ENCODE measurements around the gene RANBP3. TPM values are rescaled to one million over a fixed set of nuclear protein-coding genes. Genes with fewer than 3 reads are reported as not detected.

RANBP3 gene
- total and polyA plus RNA-seq, 2 of the 8 experiments (the other 6 are each of a cell fraction or from before 2014, with no cell fraction given), result 95.4 to 122 TPM

DNA sequence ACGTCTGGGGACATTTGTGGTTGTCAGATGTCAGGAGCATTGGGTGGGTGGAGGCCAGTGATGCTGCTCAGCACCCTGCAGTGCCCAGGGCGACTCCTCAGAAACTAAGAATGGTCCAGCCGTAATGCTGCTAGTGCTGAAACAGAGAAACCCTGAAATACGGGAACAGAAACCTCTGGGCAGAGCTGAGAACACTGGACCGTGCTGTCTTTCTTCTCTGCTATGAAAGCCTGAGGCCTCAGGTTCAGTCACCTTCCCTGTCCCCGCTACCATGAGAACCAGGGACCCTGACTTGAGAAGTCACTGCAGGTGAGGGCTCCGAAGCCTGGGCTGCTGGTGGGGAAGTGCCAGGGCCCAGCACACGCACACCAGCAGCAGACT is 50.5 kb downstream of the RANBP3 start:
- CTCF ChIA-PET (ENCODE audit: partially characterized antibody), result interaction anchor here (0.6 to 1.5 kb wide), 2 partner anchors 95 to 945 kb away, joined by 3 to 4 read pairs; no protein-coding TSS in a partner anchor
- H4K8ac ChIP-seq (ENCODE audit: extremely low read depth, insufficient read depth, low read length), result no peak overlapping the region
- TF ChIP-seq KDM1A (IDR thresholded peaks at IDR 0.05; ENCODE audit: borderline replicate concordance, low read length) (no peak), ATF3 (IDR thresholded peaks at IDR 0.05; ENCODE audit: insufficient read depth, low read depth, low read length) (no peak)
- no peak overlapping the region for H2BK12ac ChIP-seq (ENCODE audit: low read depth, low read length)
- no peaks in the 10 kb centered on the region; a peak in 1 of 7 replicates for H3K27me3 ChIP-seq (replicated peaks in 1 of 4; ENCODE audit: control insufficient read depth in 3 of 4, extremely low read depth in 1 of 4, insufficient read depth in 3 of 4, low read length in 3 of 4)
- H3K36me3 ChIP-seq (ENCODE audit: control insufficient read depth in 2 of 4, insufficient read depth in 4 of 4, low read length in 3 of 4), result peaks cover 26 to 60% (median 52%) of the 10 kb centered on the region in 4 experiments
- no peaks in the 10 kb centered on the region for H3K79me2 ChIP-seq (ENCODE audit: control insufficient read depth in 1 of 2, insufficient read depth in 2 of 2, low read length in 2 of 2)
- no peak overlapping the region for H3K4me3 ChIP-seq (ENCODE audit: extremely low read depth in 1 of 4, insufficient read depth in 2 of 4, low read depth in 3 of 4, low read length in 4 of 4)
- H3K9ac ChIP-seq (replicated peaks in 1 of 4; ENCODE audit: extremely low read depth in 1 of 4, low read depth in 3 of 4, low read length in 3 of 4), result no peak overlapping the region
- H2BK15ac ChIP-seq (ENCODE audit: low read length), result no peak overlapping the region
- no peaks in the 10 kb centered on the region for H3K9me3 ChIP-seq (ENCODE audit: insufficient read depth in 2 of 2, low read depth in 1 of 2, low read length in 1 of 2)
- no peak overlapping the region for H2BK20ac ChIP-seq (ENCODE audit: low read length)
- no peak overlapping the region for H2BK120ac ChIP-seq (replicated peaks; ENCODE audit: low read depth, low read length)
- no peak overlapping the region for H3K4me2 ChIP-seq (ENCODE audit: insufficient read depth in 1 of 2, low read depth in 2 of 2, low read length in 2 of 2)
- H3K4me1 ChIP-seq (replicated peaks in 1 of 4; ENCODE audit: control insufficient read depth in 3 of 4, insufficient read depth in 4 of 4, low read length in 3 of 4), result no peaks in the 10 kb centered on the region
- no peak overlapping the region for H3K23ac ChIP-seq (ENCODE audit: insufficient read length)
- no peak overlapping the region for H3K14ac ChIP-seq (ENCODE audit: insufficient read length)
- no peak overlapping the region for H2AK5ac ChIP-seq (ENCODE audit: low read depth, low read length)
- H3K23me2 ChIP-seq (ENCODE audit: low read depth, low read length), result no peaks in the 10 kb centered on the region
- H4K5ac ChIP-seq (ENCODE audit: insufficient read length, low read depth, low read length), result no peak overlapping the region
- H4K20me1 ChIP-seq (replicated peaks in 1 of 2; ENCODE audit: control insufficient read depth in 1 of 2, insufficient read depth in 2 of 2, low read length in 2 of 2), result peaks cover 4 to 30% of the 10 kb centered on the region in 2 experiments
- WGBS, 2 experiments (ENCODE audit: extremely low coverage in 1 of 2, insufficient coverage in 1 of 2, insufficient read length in 1 of 2, insufficient replicate concordance in 2 of 2, low coverage in 1 of 2, low lambda C conversion rate in 2 of 2, missing lambda C conversion rate in 1 of 2), result 91% methylated on average over 8 of the region's 8 CpGs; no CpG with 5 or more reads in 1 of the 2 experiments
- DNase-seq (ENCODE audit: low read depth in 1 of 2, low spot score in 2 of 2) (no peak), FAIRE-seq (no peak)
- H3K18ac ChIP-seq (ENCODE audit: extremely low read depth, low read length), result no peak overlapping the region
- H2AFZ ChIP-seq (ENCODE audit: low read length), result no peak overlapping the region
- H2BK5ac ChIP-seq (ENCODE audit: low read depth, low read length), result no peak overlapping the region
- POLR2A ChIA-PET (ENCODE audit: partially characterized antibody), result interaction anchor here (0.9 kb wide), 1 partner anchor 16 kb away, joined by 3 read pairs; no protein-coding TSS in a partner anchor
- H4K91ac ChIP-seq (replicated peaks; ENCODE audit: insufficient read length, low read length), result no peak overlapping the region
- no peak overlapping the region for H3K4ac ChIP-seq (replicated peaks; ENCODE audit: insufficient read length, low read depth, low read length)
- no peaks in the 10 kb centered on the region for H3K79me1 ChIP-seq (ENCODE audit: low read depth, low read length)
- no peak overlapping the region for H3K56ac ChIP-seq (replicated peaks; ENCODE audit: insufficient read length, low read depth, low read length)
- no peak overlapping the region for H3K27ac ChIP-seq (ENCODE audit: low read depth, low read length)

Measured in H1 (cell line).